Activated naive CD8-positive, alpha-beta T cell treated with anti-CD3 and anti-CD28 coated beads, Interleukin-2, amount 50 U/mL, for 24 hours (primary cell): ENCODE data around the gene PHKB.
"Not testable (repeated sequence)": the region's sequence is repeated elsewhere in the genome, so short reads cannot be mapped to it uniquely, and the experiment has no call there.

Experiments used
- ATAC-seq: fragments of 150-1000 bp; cut with Tn5 transposase; one replicate; pipeline ENCODE4 v1.10.0; 2021
- DNase-seq: peaks from one replicate; pipeline ENCODE4 v3.0.0; 2021
- H3K27ac Mint-ChIP-seq: one replicate; pipeline ENCODE4 v1.8.0; 2021; ENCODE audit warnings: mild to moderate bottlenecking, mixed read lengths
- H3K27me3 Mint-ChIP-seq: one replicate; pipeline ENCODE4 v1.8.0; 2021; ENCODE audit warnings: mixed read lengths
- H3K36me3 Mint-ChIP-seq: one replicate; pipeline ENCODE4 v1.8.0; 2021; ENCODE audit warnings: low read depth, mixed read lengths
- H3K4me1 Mint-ChIP-seq: one replicate; pipeline ENCODE4 v1.8.0; 2021; ENCODE audit warnings: mixed read lengths
- H3K4me3 Mint-ChIP-seq: one replicate; pipeline ENCODE4 v1.8.0; 2021; ENCODE audit warnings: mild to moderate bottlenecking, moderate library complexity, mixed read lengths
- H3K9me3 Mint-ChIP-seq: one replicate; pipeline ENCODE4 v1.8.0; 2021; ENCODE audit warnings: mixed read lengths

The PHKB gene

GRCh38 chr16:47511882-47512281 lies 50.8 kb downstream of the PHKB start:
- H3K27me3 Mint-ChIP-seq, result no peaks in the 10 kb centered on the region
- DNase-seq (no peak), ATAC-seq (no peak)
- no peak overlapping the region for H3K27ac Mint-ChIP-seq
- peaks cover 2% of the 10 kb centered on the region for H3K4me1 Mint-ChIP-seq
- no peak overlapping the region for H3K4me3 Mint-ChIP-seq
- no peaks in the 10 kb centered on the region for H3K9me3 Mint-ChIP-seq
- peaks cover 16% of the 10 kb centered on the region for H3K36me3 Mint-ChIP-seq

- Mint-ChIP-seq H3K4me1 (peaks cover 13% of the 10 kb centered on the region), H3K4me3 (no peak overlapping the region), H3K9me3 (peaks cover 6% of the 10 kb centered on the region), H3K27me3 (no peaks in the 10 kb centered on the region), H3K36me3 (peaks cover 28% of the 10 kb centered on the region), H3K27ac (no peak overlapping the region)
- no peak for DNase-seq
- no peak for ATAC-seq
These were observed 57.9 kb downstream of the PHKB start for GRCh38 chr16:47519037-47519436.

- Mint-ChIP-seq H3K27me3 (no peaks in the 10 kb centered on the region), H3K9me3 (peaks cover 6% of the 10 kb centered on the region), H3K4me1 (peaks cover 13% of the 10 kb centered on the region), H3K4me3 (no peak overlapping the region), H3K27ac (no peak overlapping the region), H3K36me3 (peaks cover 30% of the 10 kb centered on the region)
- no peak for DNase-seq
- ATAC-seq, result no peak
These were observed 58.4 kb downstream of the PHKB start for GRCh38 chr16:47519546-47519945.

- H3K4me1 Mint-ChIP-seq, result peaks cover 13% of the 10 kb centered on the region
- no peak overlapping the region for H3K27ac Mint-ChIP-seq
- DNase-seq (no peak), ATAC-seq (no peak)
- H3K36me3 Mint-ChIP-seq, result peaks cover 26% of the 10 kb centered on the region
- peaks cover 6% of the 10 kb centered on the region for H3K9me3 Mint-ChIP-seq
- H3K27me3 Mint-ChIP-seq, result no peaks in the 10 kb centered on the region
- H3K4me3 Mint-ChIP-seq, result no peak overlapping the region
These were observed 59.0 kb downstream of the PHKB start for GRCh38 chr16:47519996-47520679.

DNA sequence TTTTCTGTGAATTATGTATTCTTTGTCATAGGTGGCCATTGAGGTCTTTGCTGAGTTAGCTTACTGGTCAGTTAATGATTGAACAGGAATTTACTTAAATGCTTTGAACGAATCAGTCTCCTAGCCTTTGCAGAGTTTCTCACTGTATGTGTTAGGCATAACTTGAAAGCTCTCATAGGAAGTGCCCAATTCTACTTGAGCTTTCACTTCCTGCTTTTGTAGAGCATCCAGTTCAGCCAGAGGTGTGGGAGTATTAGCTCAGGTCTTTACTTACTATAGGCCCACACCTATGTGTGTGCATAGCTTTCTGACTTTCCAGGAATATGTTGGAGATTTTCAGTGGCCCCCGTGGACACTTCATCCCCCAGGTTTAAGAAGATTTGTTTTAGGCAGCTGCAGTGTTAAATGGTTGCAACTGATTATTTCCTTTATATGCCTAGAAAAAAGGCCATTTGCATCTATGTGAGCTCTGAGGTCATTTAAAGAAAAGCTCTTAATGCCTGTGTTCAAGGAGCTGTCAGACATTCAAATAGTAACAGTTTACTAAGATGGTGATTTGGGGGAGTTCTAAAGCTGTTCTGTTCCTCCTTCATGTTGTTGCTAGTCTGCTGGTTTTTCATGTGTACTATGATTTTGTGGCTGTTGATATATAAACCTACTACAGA lies 62.3 kb downstream of the PHKB start:
- Mint-ChIP-seq H3K4me1 (peaks cover 13% of the 10 kb centered on the region), H3K27me3 (no peaks in the 10 kb centered on the region), H3K9me3 (peaks cover 6% of the 10 kb centered on the region), H3K27ac (peak overlapping the region; percentile 0), H3K36me3 (peaks cover 25% of the 10 kb centered on the region), H3K4me3 (no peak overlapping the region)
- ATAC-seq, result no peak
- no peak for DNase-seq

DNA sequence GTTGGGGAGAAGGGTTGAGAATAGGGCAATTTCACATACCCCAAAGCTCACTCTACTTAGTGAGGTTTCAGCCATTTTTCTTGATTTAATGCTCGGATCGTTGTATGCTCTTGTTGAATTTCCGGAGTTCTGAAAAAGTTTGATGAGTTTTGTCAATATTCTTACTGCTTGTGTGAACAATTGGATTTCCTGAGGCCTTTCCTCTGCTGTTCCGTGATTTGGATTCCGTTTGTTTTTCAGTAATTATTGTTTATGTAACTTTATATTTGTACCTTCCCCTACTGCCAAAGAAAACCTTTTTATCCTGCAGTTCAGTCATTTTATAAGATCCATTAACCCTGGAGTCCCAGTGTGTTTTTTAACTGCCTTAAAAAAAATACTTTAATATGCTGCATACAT lies 62.9 kb downstream of the PHKB start:
- DNase-seq (no peak), ATAC-seq (no peak)
- Mint-ChIP-seq H3K27ac (no peak overlapping the region), H3K36me3 (peaks cover 28% of the 10 kb centered on the region), H3K27me3 (no peaks in the 10 kb centered on the region), H3K4me1 (peaks cover 12% of the 10 kb centered on the region), H3K9me3 (peaks cover 6% of the 10 kb centered on the region), H3K4me3 (no peak overlapping the region)

DNA sequence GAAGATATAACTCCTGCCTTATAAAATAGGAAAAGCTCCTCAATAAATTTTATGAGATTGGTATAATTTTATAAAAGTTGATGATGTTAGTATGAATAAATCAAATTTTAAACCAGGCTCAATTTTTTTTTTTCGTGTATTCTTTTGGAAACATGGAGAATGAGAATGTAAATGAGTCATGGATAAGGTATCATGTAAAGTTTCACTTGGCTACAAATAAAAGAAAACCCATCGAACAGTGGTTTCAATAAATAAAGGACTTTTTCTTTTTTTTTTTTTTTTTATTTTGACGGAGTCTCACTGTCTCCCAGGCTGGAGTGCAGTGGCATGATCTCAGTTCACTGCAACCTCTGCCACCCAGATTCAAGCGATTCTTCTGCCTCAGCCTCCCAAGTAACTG lies 67.3 kb downstream of the PHKB start:
- ATAC-seq (no peak), DNase-seq (no peak)
- no peak overlapping the region for H3K27ac Mint-ChIP-seq
- no peaks in the 10 kb centered on the region for H3K27me3 Mint-ChIP-seq
- peaks cover 7% of the 10 kb centered on the region for H3K9me3 Mint-ChIP-seq
- H3K4me1 Mint-ChIP-seq, result peaks cover 2% of the 10 kb centered on the region
- H3K36me3 Mint-ChIP-seq, result peaks cover 29% of the 10 kb centered on the region
- no peak overlapping the region for H3K4me3 Mint-ChIP-seq

DNA sequence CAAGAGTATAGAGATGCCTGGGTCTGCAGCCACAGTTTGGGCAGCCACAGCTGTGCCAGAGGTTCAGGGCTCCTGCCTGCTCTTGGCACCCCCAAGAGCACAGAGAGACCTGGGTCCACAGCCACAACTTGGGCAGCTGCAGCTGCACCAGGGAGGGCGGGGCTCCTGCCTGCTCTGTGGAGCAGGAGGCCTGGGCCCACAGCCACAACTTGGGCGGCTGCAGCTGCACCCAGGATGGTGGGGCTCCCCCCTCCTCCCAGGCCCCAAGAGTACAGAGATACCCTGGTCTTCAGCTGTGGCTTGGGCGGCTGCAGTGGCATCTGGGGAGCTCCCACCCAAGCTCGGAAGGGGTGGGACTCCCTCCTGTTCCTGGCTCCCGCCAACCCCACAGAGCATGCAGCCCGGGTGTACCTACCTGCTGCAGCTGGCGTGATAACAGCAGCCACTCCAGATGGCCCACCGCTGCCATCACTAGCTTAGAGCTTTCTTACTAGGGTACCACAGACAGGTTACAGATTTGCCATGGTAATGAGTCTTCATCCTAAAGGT lies 72.7 kb downstream of the PHKB start:
- no peak overlapping the region for H3K27ac Mint-ChIP-seq

GRCh38 chr16:47538472-47538871 lies 77.3 kb downstream of the PHKB start:
- H3K4me1 Mint-ChIP-seq, result no peaks in the 10 kb centered on the region
- peaks cover 59% of the 10 kb centered on the region for H3K36me3 Mint-ChIP-seq
- peaks cover 26% of the 10 kb centered on the region for H3K9me3 Mint-ChIP-seq
- ATAC-seq (no peak), DNase-seq (no peak)
- no peak overlapping the region for H3K4me3 Mint-ChIP-seq
- H3K27ac Mint-ChIP-seq, result no peak overlapping the region
- H3K27me3 Mint-ChIP-seq, result no peaks in the 10 kb centered on the region

More for the DNA sequence above, 72.7 kb downstream of the PHKB start:
- Mint-ChIP-seq H3K4me1 (no peaks in the 10 kb centered on the region), H3K36me3 (peaks cover 42% of the 10 kb centered on the region), H3K9me3 (peaks cover 22% of the 10 kb centered on the region), H3K4me3 (no peak overlapping the region), H3K27me3 (no peaks in the 10 kb centered on the region)
- DNase-seq (no peak), ATAC-seq (no peak)

- DNase-seq, H3K27me3 Mint-ChIP-seq, H3K4me3 Mint-ChIP-seq, H3K27ac Mint-ChIP-seq, ATAC-seq, H3K4me1 Mint-ChIP-seq: not testable (repeated sequence)
- Mint-ChIP-seq H3K36me3 (peaks cover 67% of the 10 kb centered on the region), H3K9me3 (peaks cover 32% of the 10 kb centered on the region)
These were observed 78.9 kb downstream of the PHKB start for GRCh38 chr16:47539707-47540670.

GRCh38 chr16:47541135-47541534 lies 80.0 kb downstream of the PHKB start:
- not testable (repeated sequence) for H3K27me3 Mint-ChIP-seq, H3K4me1 Mint-ChIP-seq, DNase-seq, H3K27ac Mint-ChIP-seq, H3K4me3 Mint-ChIP-seq, ATAC-seq
- peaks cover 73% of the 10 kb centered on the region for H3K36me3 Mint-ChIP-seq
- H3K9me3 Mint-ChIP-seq, result peaks cover 42% of the 10 kb centered on the region

DNA sequence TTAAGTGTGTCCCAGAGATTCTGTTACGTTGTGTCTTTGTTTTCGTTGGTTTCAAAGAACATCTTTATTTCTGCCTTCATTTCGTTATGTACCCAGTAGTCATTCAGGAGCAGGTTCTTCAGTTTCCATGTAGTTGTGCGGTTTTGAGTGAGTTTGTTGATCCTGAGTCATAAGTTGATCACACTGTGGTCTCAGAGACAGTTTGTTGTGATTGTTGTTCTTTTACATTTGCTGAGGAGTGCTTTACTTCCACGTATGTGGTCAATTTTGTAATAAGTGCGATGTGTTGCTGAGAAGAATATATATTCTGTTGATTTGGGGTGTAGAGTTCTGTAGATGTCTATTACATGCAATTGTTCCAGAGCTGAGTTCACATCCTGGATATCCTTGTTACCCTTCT lies 83.1 kb downstream of the PHKB start:
- peaks cover 76% of the 10 kb centered on the region for H3K36me3 Mint-ChIP-seq
- H3K9me3 Mint-ChIP-seq, result peaks cover 38% of the 10 kb centered on the region
- H3K4me3 Mint-ChIP-seq, H3K27ac Mint-ChIP-seq, ATAC-seq, DNase-seq, H3K27me3 Mint-ChIP-seq, H3K4me1 Mint-ChIP-seq: not testable (repeated sequence)

DNA sequence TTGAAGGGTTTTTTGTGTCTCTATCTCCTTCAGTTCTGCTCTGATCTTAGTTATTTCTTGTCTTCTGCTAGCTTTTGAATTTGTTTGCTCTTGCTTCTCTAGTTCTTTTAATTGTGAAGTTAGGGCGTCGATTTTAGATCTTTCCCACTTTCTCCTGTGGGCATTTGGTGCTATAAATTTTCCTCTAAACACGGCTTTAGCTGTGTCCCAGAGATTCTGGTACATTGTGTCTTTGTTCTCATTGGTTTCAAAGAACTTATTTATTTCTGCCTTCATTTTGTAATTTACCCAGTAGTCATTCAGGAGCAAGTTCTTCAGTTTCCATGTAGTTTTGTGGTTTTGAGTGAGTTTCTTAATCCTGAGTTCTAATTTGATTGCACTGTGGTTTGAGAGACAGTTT lies 90.1 kb downstream of the PHKB start:
- H3K4me1 Mint-ChIP-seq, H3K27ac Mint-ChIP-seq, H3K27me3 Mint-ChIP-seq, DNase-seq, ATAC-seq, H3K4me3 Mint-ChIP-seq: not testable (repeated sequence)
- H3K9me3 Mint-ChIP-seq, result peaks cover 33% of the 10 kb centered on the region
- peaks cover 81% of the 10 kb centered on the region for H3K36me3 Mint-ChIP-seq

- not testable (repeated sequence) for H3K4me1 Mint-ChIP-seq, H3K27ac Mint-ChIP-seq
- H3K36me3 Mint-ChIP-seq, result peaks cover 81% of the 10 kb centered on the region
These were observed 90.6 kb downstream of the PHKB start for GRCh38 chr16:47551767-47552166.

More at GRCh38 chr16:47551767-47552166, 90.6 kb downstream of the PHKB start:
- ATAC-seq, H3K4me3 Mint-ChIP-seq, DNase-seq, H3K27me3 Mint-ChIP-seq: not testable (repeated sequence)
- peaks cover 31% of the 10 kb centered on the region for H3K9me3 Mint-ChIP-seq
